Gastrocnemius medialis (tissue), 4 donors: ENCODE measurements around the gene MAB21L3.

Experiments used
- CTCF ChIP-seq, 5 experiments: fragments of 450-650 bp in 3 of 5; fragments of 200-600 bp in 2 of 5; sonication (generic) in 2 of 5; IDR thresholded peaks in 4 of 5; conservative IDR thresholded peaks in 1 of 5; 1 replicate in 4 of 5; 2 replicates in 1 of 5; pipeline ENCODE4 v1.5.1; 2016 to 2019; ENCODE audit warnings: antibody characterized with exemption in 5 of 5, mild to moderate bottlenecking in 3 of 5, moderate library complexity in 3 of 5
- POLR2A ChIP-seq, 2 donors: fragments of 450-650 bp; IDR thresholded peaks; one replicate each; pipeline ENCODE4 v1.6.1; 2017; ENCODE audit warnings: antibody characterized with exemption in 2 of 2, mild to moderate bottlenecking in 2 of 2, moderate library complexity in 2 of 2

- TF ChIP-seq CTCF (IDR thresholded peaks at IDR 0.05 in 4 of 5, conservative IDR thresholded peaks at IDR 0.05 in 1 of 5), result no peak
- no peak for TF ChIP-seq POLR2A (IDR thresholded peaks at IDR 0.05)
Observed at GRCh38 chr1:116066868-116067565, 44.2 kb upstream of the MAB21L3 start.
